ENCODE data around the gene HOXB3. TPM values are rescaled to one million over a fixed set of nuclear protein-coding genes. Genes with fewer than 3 reads are reported as not detected.
A peak's percentile ranks its signal among the peaks of the same experiment; 100 is the strongest.
"Not testable (repeated sequence)": the region's sequence is repeated elsewhere in the genome, so short reads cannot be mapped to it uniquely, and the experiment has no call there.

HOXB3 gene
- total RNA-seq, 2 experiments from 2014 or later, result 8.2 to 10.3 TPM

DNA sequence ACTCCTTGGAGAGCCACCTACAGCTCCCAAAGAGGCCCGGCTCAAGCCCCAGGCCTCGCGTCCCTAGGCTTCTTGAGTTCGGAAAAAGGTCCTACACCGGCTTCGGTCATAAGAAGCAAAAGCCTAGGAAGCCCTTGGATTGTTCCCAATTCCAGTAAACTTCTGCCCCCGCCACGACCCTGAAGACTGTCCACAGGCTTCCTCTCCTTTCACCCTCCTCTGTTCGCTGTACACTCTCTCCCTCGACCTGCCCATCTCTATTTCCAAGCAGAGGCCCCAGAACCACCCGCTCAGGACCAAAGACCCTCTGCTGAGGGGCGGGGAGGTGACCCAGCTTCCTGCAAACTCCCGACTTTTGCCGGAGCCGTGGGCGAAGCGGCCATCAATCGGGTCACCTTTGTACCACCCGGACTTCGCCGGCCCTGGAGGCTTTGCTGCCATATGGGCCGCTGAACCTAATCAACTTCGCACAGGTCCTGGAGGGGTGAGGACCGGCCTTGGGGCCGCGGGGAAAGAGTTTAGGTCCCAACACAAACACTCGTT is 47.9 kb downstream of the HOXB3 start:
- POLR2A ChIA-PET, result interaction anchor here (0.9 to 1.6 kb wide), 7 partner anchors 28 to 101 kb away, joined by 3 to 6 read pairs (median 4); no protein-coding TSS in a partner anchor
- DNase-seq (peak; percentile 39), ATAC-seq (no peak)
- peaks cover 16% of the 10 kb centered on the region for H3K36me3 Mint-ChIP-seq (ENCODE audit: low read depth)
- no peaks in the 10 kb centered on the region for H3K9me3 Mint-ChIP-seq (ENCODE audit: insufficient read depth)
- H3K27ac Mint-ChIP-seq, result peak overlapping the region; percentile 98
- H3K4me3 Mint-ChIP-seq, result peak overlapping the region; percentile 90
- peaks cover 50% of the 10 kb centered on the region for H3K4me1 Mint-ChIP-seq (ENCODE audit: low read depth)
- CTCF ChIA-PET, result interaction anchor here (1.0 to 3.1 kb wide), 8 partner anchors 9 to 190 kb away, joined by 3 to 23 read pairs (median 5); no protein-coding TSS in a partner anchor
- H3K27me3 Mint-ChIP-seq (ENCODE audit: low read depth), result peaks cover 6% of the 10 kb centered on the region

- peak overlapping the region; percentile 98 for H3K27ac Mint-ChIP-seq
- peaks cover 6% of the 10 kb centered on the region for H3K27me3 Mint-ChIP-seq (ENCODE audit: low read depth)
- H3K9me3 Mint-ChIP-seq (ENCODE audit: insufficient read depth), result no peaks in the 10 kb centered on the region
- peak; percentile 31 for ATAC-seq
- peaks cover 45% of the 10 kb centered on the region for H3K4me1 Mint-ChIP-seq (ENCODE audit: low read depth)
- H3K36me3 Mint-ChIP-seq (ENCODE audit: low read depth), result peaks cover 16% of the 10 kb centered on the region
- ChIA-PET CTCF (interaction anchor here (0.6 to 3.1 kb wide), 11 partner anchors 9 to 285 kb away, joined by 3 to 23 read pairs (median 4); no protein-coding TSS in a partner anchor), POLR2A (interaction anchor here (0.7 to 1.6 kb wide), 8 partner anchors 16 to 100 kb away, joined by 3 to 6 read pairs (median 3); no protein-coding TSS in a partner anchor)
- peak; percentile 42 for DNase-seq
- peak overlapping the region; percentile 90 for H3K4me3 Mint-ChIP-seq
Observed at GRCh38 chr17:48541577-48542113, 48.4 kb downstream of the HOXB3 start.

DNA sequence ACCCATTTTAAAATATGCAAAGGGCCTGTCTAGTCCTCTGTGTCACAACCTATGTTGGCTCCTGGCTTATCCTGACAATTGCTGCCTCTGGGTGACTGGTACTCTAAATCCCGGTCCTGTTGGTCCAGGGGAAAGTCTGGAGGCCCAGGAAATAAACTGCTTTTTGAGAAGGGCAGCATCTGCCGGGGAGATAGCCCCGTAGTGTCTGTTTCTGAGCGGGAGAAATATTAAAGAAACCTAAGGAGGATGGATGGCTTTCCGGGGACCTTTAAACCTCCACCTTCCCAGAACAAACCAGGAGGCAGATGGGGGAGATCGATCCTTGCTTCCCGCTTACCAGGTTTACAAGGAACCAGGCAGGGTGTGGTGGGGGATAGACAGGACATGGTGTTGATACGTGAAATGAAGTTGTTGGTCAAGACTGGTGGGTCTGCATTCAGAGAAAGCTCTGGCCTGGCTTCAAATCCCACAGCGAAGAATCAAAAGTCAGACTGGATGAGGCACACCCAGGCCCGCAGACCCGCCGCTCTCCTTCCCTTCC is 48.9 kb downstream of the HOXB3 start:
- no peaks in the 10 kb centered on the region for H3K9me3 Mint-ChIP-seq (ENCODE audit: insufficient read depth)
- peaks cover 40% of the 10 kb centered on the region for H3K4me1 Mint-ChIP-seq (ENCODE audit: low read depth)
- ATAC-seq (no peak), DNase-seq (no peak)
- H3K36me3 Mint-ChIP-seq (ENCODE audit: low read depth), result peaks cover 16% of the 10 kb centered on the region
- POLR2A ChIA-PET, result interaction anchor here (0.7 to 1.6 kb wide), 7 partner anchors 16 to 99 kb away, joined by 3 to 6 read pairs (median 3); no protein-coding TSS in a partner anchor
- peaks cover 6% of the 10 kb centered on the region for H3K27me3 Mint-ChIP-seq (ENCODE audit: low read depth)
- H3K4me3 Mint-ChIP-seq, result peak overlapping the region; percentile 90
- CTCF ChIA-PET, result interaction anchor here (0.6 to 3.1 kb wide), 14 partner anchors 8 to 284 kb away, joined by 3 to 23 read pairs (median 4); no protein-coding TSS in a partner anchor
- H3K27ac Mint-ChIP-seq, result peak overlapping the region; percentile 98

DNA sequence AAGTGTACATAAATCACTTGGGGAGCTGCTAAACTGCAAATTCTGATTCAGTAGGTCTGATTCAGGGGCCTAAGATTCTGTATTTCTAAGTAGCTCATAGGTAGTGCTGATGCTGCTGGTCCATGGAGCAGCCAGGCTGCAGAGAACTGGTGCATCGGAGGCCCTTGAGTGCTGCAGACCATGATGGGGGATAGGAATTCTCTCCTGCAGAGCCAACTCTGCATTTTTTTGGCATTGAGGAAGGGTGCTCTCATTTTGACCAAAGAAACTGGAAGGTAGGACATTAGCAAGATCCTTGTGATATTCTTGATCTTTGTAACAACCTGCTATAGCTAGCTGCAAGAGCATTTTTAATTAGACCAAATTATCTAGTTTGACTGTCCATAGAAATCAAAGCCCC is 49.8 kb downstream of the HOXB3 start:
- ATAC-seq (no peak), DNase-seq (no peak)
- POLR2A ChIA-PET, result no interaction called here
- Mint-ChIP-seq H3K36me3 (ENCODE audit: low read depth) (peaks cover 16% of the 10 kb centered on the region), H3K9me3 (ENCODE audit: insufficient read depth) (no peaks in the 10 kb centered on the region), H3K27ac (no peak overlapping the region), H3K4me1 (ENCODE audit: low read depth) (peaks cover 32% of the 10 kb centered on the region), H3K27me3 (ENCODE audit: low read depth) (peaks cover 6% of the 10 kb centered on the region), H3K4me3 (peak overlapping the region; percentile 32)
- CTCF ChIA-PET, result interaction anchor here (0.8 to 3.1 kb wide), 8 partner anchors 19 to 204 kb away, joined by 3 to 23 read pairs (median 5); no protein-coding TSS in a partner anchor

- Mint-ChIP-seq H3K9me3 (ENCODE audit: insufficient read depth) (no peaks in the 10 kb centered on the region), H3K4me3 (no peak overlapping the region), H3K36me3 (ENCODE audit: low read depth) (peaks cover 16% of the 10 kb centered on the region), H3K27ac (no peak overlapping the region), H3K27me3 (ENCODE audit: low read depth) (peaks cover 5% of the 10 kb centered on the region), H3K4me1 (ENCODE audit: low read depth) (peaks cover 23% of the 10 kb centered on the region)
- POLR2A ChIA-PET, result no interaction called here
- ATAC-seq (no peak), DNase-seq (no peak)
- CTCF ChIA-PET, result interaction anchor here (1.5 to 3.1 kb wide), 3 partner anchors 9 to 47 kb away, joined by 3 to 23 read pairs (median 9); no protein-coding TSS in a partner anchor
Observed at GRCh38 chr17:48539177-48539576, 50.9 kb downstream of the HOXB3 start.

DNA sequence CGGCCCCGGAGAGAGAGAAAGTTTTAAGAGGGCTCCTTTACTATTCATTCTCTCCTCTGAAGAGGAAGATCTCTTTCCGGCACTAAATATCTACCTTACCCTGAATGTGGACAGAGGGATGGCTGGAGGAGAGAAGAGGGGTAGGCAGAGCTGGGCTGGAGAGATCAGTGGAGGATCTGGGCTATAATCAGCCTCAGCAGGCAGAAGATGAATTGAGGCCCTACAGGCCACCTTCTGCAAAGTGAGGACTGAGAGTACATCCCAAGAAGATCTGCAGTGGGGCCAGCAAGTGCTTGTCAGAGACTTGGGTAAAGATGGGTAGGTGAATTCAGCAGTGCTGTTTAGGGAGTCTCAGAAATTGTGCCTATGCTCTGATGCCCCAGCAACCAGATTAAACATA is 52.7 kb downstream of the HOXB3 start:
- DNase-seq (no peak), ATAC-seq (no peak)
- Mint-ChIP-seq H3K4me3 (no peak overlapping the region), H3K27ac (no peak overlapping the region), H3K27me3 (ENCODE audit: low read depth) (peaks cover 9% of the 10 kb centered on the region), H3K36me3 (ENCODE audit: low read depth) (peaks cover 9% of the 10 kb centered on the region), H3K4me1 (ENCODE audit: low read depth) (peaks cover 17% of the 10 kb centered on the region), H3K9me3 (ENCODE audit: insufficient read depth) (no peaks in the 10 kb centered on the region)
- POLR2A ChIA-PET, result no interaction called here
- CTCF ChIA-PET, result no interaction called here

GRCh38 chr17:48535793-48536559 is 54.1 kb downstream of the HOXB3 start:
- POLR2A ChIA-PET; ATAC-seq; H3K36me3 Mint-ChIP-seq (ENCODE audit: low read depth); DNase-seq; H3K27ac Mint-ChIP-seq; H3K9me3 Mint-ChIP-seq (ENCODE audit: insufficient read depth); H3K4me1 Mint-ChIP-seq (ENCODE audit: low read depth); H3K4me3 Mint-ChIP-seq: not testable (repeated sequence)
- H3K27me3 Mint-ChIP-seq (ENCODE audit: low read depth), result peaks cover 16% of the 10 kb centered on the region
- CTCF ChIA-PET, result interaction anchor here (1.8 kb wide), 2 partner anchors 25 to 184 kb away, joined by 5 to 7 read pairs; no protein-coding TSS in a partner anchor

- H3K4me3 Mint-ChIP-seq, result no peak overlapping the region
- ATAC-seq (no peak), DNase-seq (no peak)
- ChIA-PET CTCF (interaction anchor here (1.3 kb wide), 2 partner anchors 9 to 40 kb away, joined by 3 to 4 read pairs; no protein-coding TSS in a partner anchor), POLR2A (no interaction called here)
- peaks cover 16% of the 10 kb centered on the region for H3K27me3 Mint-ChIP-seq (ENCODE audit: low read depth)
- no peaks in the 10 kb centered on the region for H3K9me3 Mint-ChIP-seq (ENCODE audit: insufficient read depth)
- H3K27ac Mint-ChIP-seq, result no peak overlapping the region
- H3K36me3 Mint-ChIP-seq (ENCODE audit: low read depth), result no peaks in the 10 kb centered on the region
- peaks cover 2% of the 10 kb centered on the region for H3K4me1 Mint-ChIP-seq (ENCODE audit: low read depth)
Observed at GRCh38 chr17:48532261-48532660, 57.8 kb downstream of the HOXB3 start.

DNA sequence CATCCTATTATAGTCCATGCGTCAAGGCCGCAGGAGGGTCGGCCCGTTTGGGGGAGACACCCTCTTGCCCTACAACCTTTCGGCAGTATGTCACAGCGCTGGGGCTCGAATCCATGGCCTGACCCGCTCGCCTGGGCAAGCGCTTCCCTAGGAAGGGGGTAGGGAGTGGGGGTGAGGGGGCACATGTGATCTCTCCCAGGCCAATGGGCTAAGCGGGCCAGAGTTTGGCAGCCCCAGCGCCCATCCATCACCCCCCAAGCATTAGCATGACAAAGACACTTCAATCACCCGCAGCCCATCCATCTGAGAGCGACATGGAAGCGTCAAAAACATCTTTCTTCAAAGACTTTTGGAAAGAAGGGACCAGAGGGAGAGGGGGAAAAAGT is 59.2 kb downstream of the HOXB3 start, which contains the start of gene HOXB1:
Gene HOXB1 (minus strand): TSS at position 125 of the 386 bp plus-strand sequence. CDS start 107 bp downstream, at position 18.
- Mint-ChIP-seq H3K27ac (no peak within 1 kb of the TSS), H3K27me3 (ENCODE audit: low read depth) (peaks cover 25% of the 10 kb centered on the region), H3K9me3 (ENCODE audit: insufficient read depth) (no peaks in the 10 kb centered on the region), H3K36me3 (ENCODE audit: low read depth) (no peaks in the 10 kb centered on the region), H3K4me1 (ENCODE audit: low read depth) (peaks cover 2% of the 10 kb centered on the region), H3K4me3 (no peak within 1 kb of the TSS)
- ATAC-seq, result no peak
- CTCF ChIA-PET, result interaction anchor here (0.5 kb wide), 1 partner anchor 193 kb away, joined by 3 read pairs; no protein-coding TSS in a partner anchor
- POLR2A ChIA-PET, result no interaction called here
- DNase-seq, result no peak

DNA sequence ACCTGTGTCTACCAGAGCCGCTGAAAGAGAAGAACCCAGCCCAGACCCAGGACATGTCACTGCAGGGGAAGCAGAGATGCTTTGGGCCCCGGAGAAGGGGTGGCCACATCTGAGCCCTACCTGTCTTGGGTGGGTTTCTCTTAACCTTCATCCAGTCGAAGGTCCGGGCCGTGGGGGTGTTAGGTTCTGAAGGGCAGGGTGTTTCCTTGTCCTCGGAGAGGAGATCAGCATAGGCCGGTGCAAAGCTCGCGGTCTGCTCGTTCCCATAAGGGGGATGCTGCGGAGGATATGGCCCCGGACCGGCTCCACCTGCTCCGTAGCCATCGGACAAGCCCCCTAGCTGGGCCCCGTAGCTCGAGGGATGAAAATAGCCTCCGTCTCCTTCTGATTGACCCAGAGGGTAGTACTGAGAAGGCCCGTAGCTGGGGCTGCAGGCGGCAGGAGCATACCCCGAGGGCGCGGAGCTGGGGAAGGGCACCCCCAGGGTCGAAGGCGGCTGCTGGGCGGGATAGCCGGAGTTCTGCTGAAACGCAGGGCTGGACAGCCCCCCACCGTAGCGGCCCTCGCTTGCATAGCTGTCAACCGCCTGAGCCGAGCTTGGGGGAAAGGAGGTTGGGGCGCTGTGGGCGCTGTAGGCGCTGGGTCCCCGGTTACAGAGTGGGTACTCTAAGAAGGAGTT is 59.7 kb downstream of the HOXB3 start:
- DNase-seq (no peak), ATAC-seq (no peak)
- ChIA-PET CTCF (no interaction called here), POLR2A (no interaction called here)
- H3K36me3 Mint-ChIP-seq (ENCODE audit: low read depth), result no peaks in the 10 kb centered on the region
- H3K4me3 Mint-ChIP-seq, result no peak overlapping the region
- no peaks in the 10 kb centered on the region for H3K9me3 Mint-ChIP-seq (ENCODE audit: insufficient read depth)
- no peak overlapping the region for H3K27ac Mint-ChIP-seq
- peaks cover 29% of the 10 kb centered on the region for H3K27me3 Mint-ChIP-seq (ENCODE audit: low read depth)
- peaks cover 2% of the 10 kb centered on the region for H3K4me1 Mint-ChIP-seq (ENCODE audit: low read depth)

- DNase-seq (no peak), ATAC-seq (no peak)
- no peaks in the 10 kb centered on the region for H3K36me3 Mint-ChIP-seq (ENCODE audit: low read depth)
- no peaks in the 10 kb centered on the region for H3K9me3 Mint-ChIP-seq (ENCODE audit: insufficient read depth)
- peaks cover 2% of the 10 kb centered on the region for H3K4me1 Mint-ChIP-seq (ENCODE audit: low read depth)
- H3K27me3 Mint-ChIP-seq (ENCODE audit: low read depth), result peaks cover 35% of the 10 kb centered on the region
- ChIA-PET CTCF (interaction anchor here (1.6 kb wide), 1 partner anchor 14 kb away, joined by 3 read pairs; no protein-coding TSS in a partner anchor), POLR2A (no interaction called here)
- no peak overlapping the region for H3K27ac Mint-ChIP-seq
- no peak overlapping the region for H3K4me3 Mint-ChIP-seq
Observed at GRCh38 chr17:48529683-48530009, 60.4 kb downstream of the HOXB3 start.

Measured in activated CD8-positive, alpha-beta T cell treated with anti-CD3 and anti-CD28 coated beads, Interleukin-2, amount 10 ng/mL, durations not matched to agents 7 days and 5 days (primary cell).